C4-2B (cell line): ENCODE measurements around the gene TTC28.

ENCODE experiments used
- ZFX ChIP-seq: fragments of 450-650 bp; IDR thresholded peaks from 2 replicates; pipeline ENCODE4 v1.6.1; 2017
- TF ChIP-seq, protein P1 (sequence below): fragments of 450-650 bp; conservative IDR thresholded peaks from 2 replicates; pipeline ENCODE4 v1.5.1; 2017; ENCODE audit warnings: mild to moderate bottlenecking

DNA sequence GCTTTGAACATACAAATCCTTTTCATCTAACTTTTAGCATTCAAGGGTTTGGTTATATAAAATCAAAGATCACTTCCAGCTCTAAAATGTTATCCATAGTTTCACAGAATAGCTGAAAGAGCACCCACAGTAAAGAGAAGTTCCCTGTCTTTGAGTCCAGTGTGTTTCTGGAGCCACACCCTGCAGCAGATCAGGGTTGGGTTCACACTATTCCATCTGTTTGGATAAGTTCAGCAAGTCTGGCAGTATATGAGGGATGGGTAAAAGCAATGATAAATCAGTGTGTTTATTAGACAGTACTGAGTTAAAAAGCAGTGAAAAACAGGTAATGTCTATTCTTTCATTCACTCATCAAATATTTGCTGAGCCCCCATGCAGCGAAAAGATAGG is 624.8 kb downstream of the TTC28 start:
- TF ChIP-seq, protein P1, sequence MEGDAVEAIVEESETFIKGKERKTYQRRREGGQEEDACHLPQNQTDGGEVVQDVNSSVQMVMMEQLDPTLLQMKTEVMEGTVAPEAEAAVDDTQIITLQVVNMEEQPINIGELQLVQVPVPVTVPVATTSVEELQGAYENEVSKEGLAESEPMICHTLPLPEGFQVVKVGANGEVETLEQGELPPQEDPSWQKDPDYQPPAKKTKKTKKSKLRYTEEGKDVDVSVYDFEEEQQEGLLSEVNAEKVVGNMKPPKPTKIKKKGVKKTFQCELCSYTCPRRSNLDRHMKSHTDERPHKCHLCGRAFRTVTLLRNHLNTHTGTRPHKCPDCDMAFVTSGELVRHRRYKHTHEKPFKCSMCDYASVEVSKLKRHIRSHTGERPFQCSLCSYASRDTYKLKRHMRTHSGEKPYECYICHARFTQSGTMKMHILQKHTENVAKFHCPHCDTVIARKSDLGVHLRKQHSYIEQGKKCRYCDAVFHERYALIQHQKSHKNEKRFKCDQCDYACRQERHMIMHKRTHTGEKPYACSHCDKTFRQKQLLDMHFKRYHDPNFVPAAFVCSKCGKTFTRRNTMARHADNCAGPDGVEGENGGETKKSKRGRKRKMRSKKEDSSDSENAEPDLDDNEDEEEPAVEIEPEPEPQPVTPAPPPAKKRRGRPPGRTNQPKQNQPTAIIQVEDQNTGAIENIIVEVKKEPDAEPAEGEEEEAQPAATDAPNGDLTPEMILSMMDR = no peak
- TF ChIP-seq ZFX = no peak
